NCI-H2196 (cell line): ENCODE measurements around the gene CD27.

Experiments
- DNase-seq: peaks from one replicate; lab custom pipeline; 2025; ENCODE audit not compliant: unreplicated experiment; lab: John Stamatoyannopoulos, UW

Gene CD27

GRCh38 chr12:6434205-6435140 lies 10.3 kb upstream of the CD27 start:
- DNase-seq = no peak

GRCh38 chr12:6435961-6436715 lies 8.6 kb upstream of the CD27 start:
- DNase-seq = no peak

GRCh38 chr12:6437586-6437985 lies 7.2 kb upstream of the CD27 start:
- no peak for DNase-seq

GRCh38 chr12:6438345-6438744 lies 6.4 kb upstream of the CD27 start:
- no peak for DNase-seq

- DNase-seq = no peak
These were observed 4.4 kb upstream of the CD27 start for GRCh38 chr12:6440391-6440790.

- DNase-seq = no peak
These were observed 1.9 kb upstream of the CD27 start for GRCh38 chr12:6442836-6443235.

- no peak for DNase-seq
These were observed 1.3 kb upstream of the CD27 start for GRCh38 chr12:6443361-6443983.

- no peak for DNase-seq
These were observed 724 bp upstream of the CD27 start for GRCh38 chr12:6444031-6444430.

GRCh38 chr12:6450091-6450868 lies 5.5 kb downstream of the CD27 start:
- no peak for DNase-seq

GRCh38 chr12:6450869-6451347 lies 6.2 kb downstream of the CD27 start:
- no peak for DNase-seq

- peak; percentile 70 for DNase-seq
These were observed 6.8 kb downstream of the CD27 start, which contains the start of gene TAPBPL for GRCh38 chr12:6451348-6452244. Gene TAPBPL (plus strand): TSS chr12:6452042. CDS start chr12:6452249, 207 bp downstream.

GRCh38 chr12:6452245-6452943 lies 7.6 kb downstream of the CD27 start:
- no peak for DNase-seq

GRCh38 chr12:6452944-6453630 lies 8.3 kb downstream of the CD27 start:
- no peak for DNase-seq

GRCh38 chr12:6457220-6457945 lies 12.6 kb downstream of the CD27 start:
- DNase-seq = no peak

GRCh38 chr12:6458281-6459003 lies 13.7 kb downstream of the CD27 start:
- no peak for DNase-seq

GRCh38 chr12:6459004-6459337 lies 14.2 kb downstream of the CD27 start:
- DNase-seq = no peak

- DNase-seq = no peak
These were observed 16.1 kb downstream of the CD27 start for GRCh38 chr12:6460751-6461371.
